CD4-positive, alpha-beta T cell treated with Interleukin-2 at 100 ng/mL for 4 hours (primary cell): ENCODE data around the gene MASP2.

Source experiments
- DNase-seq: peaks from one replicate; pipeline ENCODE4 v3.0.0-alpha.2; 2020; ENCODE audit warnings: low spot score

The MASP2 gene

GRCh38 chr1:10989095-10989494, 57.9 kb downstream of the MASP2 start:
- DNase-seq = no peak

- DNase-seq = no peak
Observed at GRCh38 chr1:10987840-10988417, 59.1 kb downstream of the MASP2 start.

- no peak for DNase-seq
Observed at GRCh38 chr1:10986525-10986890, 60.5 kb downstream of the MASP2 start.

- no peak for DNase-seq
Observed at GRCh38 chr1:10980841-10981727, 66.0 kb downstream of the MASP2 start.

- no peak for DNase-seq
Observed at GRCh38 chr1:10980094-10980577, 66.9 kb downstream of the MASP2 start.

- DNase-seq = no peak
Observed at GRCh38 chr1:10979483-10979920, 67.5 kb downstream of the MASP2 start.

GRCh38 chr1:10978719-10979118, 68.3 kb downstream of the MASP2 start:
- no peak for DNase-seq
